ENCODE measurements around the gene QSOX2.

DNA sequence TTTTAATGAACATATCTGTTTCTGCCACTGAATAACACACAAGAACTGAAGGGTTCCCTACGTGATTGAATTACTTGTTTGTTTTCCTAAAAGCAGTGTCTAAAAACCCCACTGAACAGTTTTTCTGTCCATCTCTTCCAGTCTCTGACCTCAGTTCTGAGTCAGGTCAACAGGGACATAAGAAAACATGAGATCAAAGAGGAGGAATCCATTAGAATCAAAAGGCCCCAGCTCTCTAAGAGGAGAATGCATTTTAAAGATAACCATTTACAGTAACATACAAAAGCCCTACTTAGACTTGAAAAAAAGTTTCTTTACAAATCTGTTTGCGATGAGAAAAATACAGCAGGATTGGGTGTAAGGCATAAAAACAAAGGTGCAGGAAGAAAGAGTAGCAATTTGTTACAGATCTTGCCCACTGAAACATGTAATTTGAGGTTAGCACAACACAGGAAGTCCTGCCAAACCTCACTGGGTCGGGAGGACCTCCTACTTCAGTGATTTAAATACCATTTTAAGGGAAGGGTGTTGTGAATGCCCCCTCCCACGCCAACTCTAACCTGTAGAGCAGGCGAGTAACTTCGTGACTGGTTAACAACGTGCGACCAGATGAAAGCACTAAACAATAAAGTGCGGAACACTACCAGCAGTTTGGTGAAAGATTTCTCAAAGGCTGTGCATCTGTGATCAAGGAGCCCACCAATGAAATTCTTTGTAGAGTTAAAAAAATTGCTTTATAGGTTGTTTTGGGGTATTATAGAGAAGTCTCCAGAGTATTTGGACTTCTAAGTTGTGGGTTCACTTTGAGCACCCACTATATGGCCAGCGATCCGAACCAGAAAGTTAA lies 1.3 kb downstream of the QSOX2 start:
- TF ChIP-seq, protein P1, sequence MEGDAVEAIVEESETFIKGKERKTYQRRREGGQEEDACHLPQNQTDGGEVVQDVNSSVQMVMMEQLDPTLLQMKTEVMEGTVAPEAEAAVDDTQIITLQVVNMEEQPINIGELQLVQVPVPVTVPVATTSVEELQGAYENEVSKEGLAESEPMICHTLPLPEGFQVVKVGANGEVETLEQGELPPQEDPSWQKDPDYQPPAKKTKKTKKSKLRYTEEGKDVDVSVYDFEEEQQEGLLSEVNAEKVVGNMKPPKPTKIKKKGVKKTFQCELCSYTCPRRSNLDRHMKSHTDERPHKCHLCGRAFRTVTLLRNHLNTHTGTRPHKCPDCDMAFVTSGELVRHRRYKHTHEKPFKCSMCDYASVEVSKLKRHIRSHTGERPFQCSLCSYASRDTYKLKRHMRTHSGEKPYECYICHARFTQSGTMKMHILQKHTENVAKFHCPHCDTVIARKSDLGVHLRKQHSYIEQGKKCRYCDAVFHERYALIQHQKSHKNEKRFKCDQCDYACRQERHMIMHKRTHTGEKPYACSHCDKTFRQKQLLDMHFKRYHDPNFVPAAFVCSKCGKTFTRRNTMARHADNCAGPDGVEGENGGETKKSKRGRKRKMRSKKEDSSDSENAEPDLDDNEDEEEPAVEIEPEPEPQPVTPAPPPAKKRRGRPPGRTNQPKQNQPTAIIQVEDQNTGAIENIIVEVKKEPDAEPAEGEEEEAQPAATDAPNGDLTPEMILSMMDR (IDR thresholded peaks at IDR 0.05): no peak
- no peak for TF ChIP-seq POLR2A (IDR thresholded peaks at IDR 0.05)
- no peak for TF ChIP-seq EP300 (IDR thresholded peaks at IDR 0.05)
